Astrocyte (in vitro differentiated cells and primary cell): ENCODE data around the gene OR52B4. TPM values are rescaled to one million over a fixed set of nuclear protein-coding genes. Genes with fewer than 3 reads are reported as not detected.

Source experiments
- total RNA-seq: library from RNA; stranded (reverse); gene quantifications from 2 replicates; pipeline ENCODE4 v1.2.1, GENCODE V29; 2021

The OR52B4 gene
- total RNA-seq, 1 donor from 2014 or later, result not detected

Other genes with a start within 250 kb of the OR52B4 start
- gene TRIM21, start 25.3 kb upstream of the OR52B4 start, total RNA-seq, result 42.4 and 48.0 TPM in 2 replicates
- gene OR52K2, start 80.9 kb upstream of the OR52B4 start, total RNA-seq, result 0.23 TPM in 1 of 2 replicates, not detected in the other
- gene OR52K1, start 114.3 kb upstream of the OR52B4 start, total RNA-seq, result 0.14 and 0.20 TPM in 2 replicates
- gene OR52M1, start 176.8 kb upstream of the OR52B4 start, total RNA-seq, result not detected in 2 replicates
- not detected in 2 replicates for gene OR52I2, start 213.4 kb upstream of the OR52B4 start, total RNA-seq
- not detected in 2 replicates for gene OR52I1, start 225.7 kb upstream of the OR52B4 start, total RNA-seq
- 10.7 and 11.5 TPM in 2 replicates for gene TRIM68, start 239.8 kb upstream of the OR52B4 start, total RNA-seq